Small intestine (tissue), 7 donors: Measurements from ENCODE around the gene EYA3. TPM values are rescaled to one million over a fixed set of nuclear protein-coding genes. Genes with fewer than 3 reads are reported as not detected.
A peak's percentile ranks its signal among the peaks of the same experiment; 100 is the strongest.

ENCODE experiments used
- DNase-seq, 2 donors: peaks; one replicate each; pipeline versions ENCODE4 v3.0.0 to v3.0.0-alpha.2; 2013
- FAIRE-seq: peaks from 2 replicates; lab custom pipeline; 2012; peaks lifted over from hg19 to GRCh38; lab: Jason Lieb, UNC
- H3K27ac ChIP-seq, 3 donors: one replicate each; pipeline ENCODE4 v1.5.1; 2013; ENCODE audit warnings: low read length in 2 of 3, mild to moderate bottlenecking in 2 of 3, control low read depth in 1 of 3, inconsistent platforms in 1 of 3, low read depth in 1 of 3, moderate library complexity in 1 of 3
- H3K27me3 ChIP-seq, 3 donors: one replicate each; pipeline ENCODE4 v1.6.1; 2013; ENCODE audit warnings: low read length in 3 of 3, inconsistent platforms in 1 of 3; ENCODE audit not compliant: control insufficient read depth in 3 of 3, insufficient read depth in 3 of 3
- H3K36me3 ChIP-seq, 3 donors: one replicate each; pipeline ENCODE4 v1.6.1; 2013; ENCODE audit warnings: low read length in 3 of 3, inconsistent platforms in 1 of 3, low read depth in 1 of 3, mild to moderate bottlenecking in 1 of 3, moderate library complexity in 1 of 3; ENCODE audit not compliant: control insufficient read depth in 3 of 3, insufficient read depth in 2 of 3
- H3K4me1 ChIP-seq, 3 donors: one replicate each; pipeline ENCODE4 v1.6.1; 2013; ENCODE audit warnings: low read length in 2 of 3, inconsistent platforms in 1 of 3, low read depth in 1 of 3, mild to moderate bottlenecking in 1 of 3, moderate library complexity in 1 of 3; ENCODE audit not compliant: control insufficient read depth in 3 of 3, insufficient read depth in 2 of 3
- H3K4me3 ChIP-seq, 3 donors: one replicate each; pipeline ENCODE4 v1.5.1; 2013; ENCODE audit warnings: low read length in 3 of 3, control low read depth in 1 of 3, inconsistent platforms in 1 of 3, low read depth in 1 of 3, mild to moderate bottlenecking in 1 of 3, moderate library complexity in 1 of 3
- H3K9me3 ChIP-seq, 2 donors: one replicate each; pipeline ENCODE4 v1.6.1; 2013; ENCODE audit warnings: low read depth in 1 of 2, low read length in 1 of 2; ENCODE audit not compliant: control insufficient read depth in 2 of 2, insufficient read depth in 1 of 2
- WGBS, 3 donors: extraction: QIAGEN DNeasy Blood & Tissue Kit; methylation state at CpG; one replicate each; pipeline ENCODE4 v1.1.7; 2013; 5-methylcytosine and 5-hydroxymethylcytosine counted together
- polyA plus RNA-seq, 4 donors: library from polyadenylated mRNA; stranded (reverse) in 3 of 4; unstranded in 1 of 4; fragments of 200-250 nt in 3 of 4; fragments of 120-200 nt in 1 of 4; gene quantifications; one replicate each; pipeline versions ENCODE4 v1.2.1 to v1.2.3, GENCODE V29; 2013
- donor health status: healthy with polysubstance abuse.
- donor health status: control.
- donor health status: control.
- donor health status: Bipolar disorder and iron deficiency.
- donor health status: healthy.

The EYA3 gene
- polyA plus RNA-seq, 4 donors: 3.2 to 17.4 (median 6.4) TPM

DNA sequence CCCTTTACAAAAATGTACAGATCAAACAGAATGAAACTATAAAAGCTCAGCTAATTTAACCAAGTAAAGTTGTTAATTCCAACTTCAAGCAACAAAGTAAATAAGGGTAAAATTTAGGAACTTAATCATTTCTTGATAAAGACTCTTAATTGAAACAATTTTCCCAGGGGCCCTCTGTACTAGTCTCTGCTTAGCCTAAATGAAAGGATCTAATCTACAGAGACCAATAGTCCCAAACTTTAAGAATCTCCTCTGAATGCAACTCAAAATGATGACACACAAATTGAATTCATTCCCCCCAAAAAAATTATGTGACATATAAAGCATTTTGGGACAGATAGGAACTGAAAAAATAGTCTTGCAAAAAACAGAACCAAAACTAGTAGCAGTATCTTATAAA, 16.6 kb downstream of the EYA3 start:
- H3K9me3 ChIP-seq: no peaks in the 10 kb centered on the region
- H3K4me1 ChIP-seq: peaks cover 0 to 9% (median 2%) of the 10 kb centered on the region in 3 donors
- no peaks in the 10 kb centered on the region for H3K27me3 ChIP-seq
- no peak overlapping the region for H3K4me3 ChIP-seq
- H3K36me3 ChIP-seq: peaks cover 0 to 7% (median 0%) of the 10 kb centered on the region in 3 donors
- FAIRE-seq: no peak
- no peak for DNase-seq
- H3K27ac ChIP-seq: no peak overlapping the region

DNA sequence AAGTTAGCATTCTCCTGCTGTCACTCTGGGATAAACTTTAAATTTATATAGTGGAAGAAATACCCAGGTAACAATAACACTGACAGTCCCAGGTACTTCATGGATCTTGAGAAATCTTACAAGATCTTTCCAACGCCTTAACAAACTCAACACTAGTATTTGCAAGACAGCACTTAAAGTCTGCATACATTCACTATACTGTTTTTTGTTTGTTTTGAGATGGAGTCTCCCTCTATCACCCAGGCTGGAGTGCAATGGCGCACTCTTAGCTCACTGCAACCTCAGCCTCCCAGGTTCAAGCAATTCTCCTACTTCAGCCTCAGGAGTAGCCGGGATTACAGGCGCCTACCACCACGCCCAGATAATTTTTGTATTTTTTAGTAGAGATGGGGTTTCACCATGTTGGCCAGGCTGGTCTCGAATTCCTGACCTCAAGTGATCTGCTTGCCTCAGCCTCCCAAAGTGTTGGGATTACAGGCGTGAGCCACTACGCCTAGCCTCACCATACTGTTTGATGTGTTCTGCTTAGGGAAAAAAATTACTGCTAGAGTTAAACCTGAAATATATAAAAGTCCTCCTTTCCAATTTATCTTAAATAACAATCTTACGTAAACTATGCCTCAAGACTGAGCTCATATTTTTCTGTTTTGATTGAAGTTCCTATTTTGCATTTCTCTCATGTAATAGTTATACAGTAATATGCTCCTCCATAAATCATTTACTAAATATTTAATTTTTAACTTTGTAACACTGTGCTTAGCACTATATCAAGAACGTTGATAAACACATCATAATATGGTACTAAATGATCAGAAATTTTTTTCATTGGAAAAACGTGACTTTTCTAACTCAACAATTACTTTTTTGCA, 17.5 kb downstream of the EYA3 start:
- no peaks in the 10 kb centered on the region for H3K9me3 ChIP-seq
- H3K4me1 ChIP-seq: peaks cover 0 to 9% (median 2%) of the 10 kb centered on the region in 3 donors
- H3K4me3 ChIP-seq: no peak overlapping the region
- H3K36me3 ChIP-seq: peaks cover 0 to 4% (median 0%) of the 10 kb centered on the region in 3 donors
- peak; percentile 79 for FAIRE-seq
- H3K27ac ChIP-seq: no peak overlapping the region
- 75 to 83% (median 78%) methylated on average over 11 of the region's 11 CpGs for WGBS, 3 donors
- no peak for DNase-seq
- no peaks in the 10 kb centered on the region for H3K27me3 ChIP-seq

DNA sequence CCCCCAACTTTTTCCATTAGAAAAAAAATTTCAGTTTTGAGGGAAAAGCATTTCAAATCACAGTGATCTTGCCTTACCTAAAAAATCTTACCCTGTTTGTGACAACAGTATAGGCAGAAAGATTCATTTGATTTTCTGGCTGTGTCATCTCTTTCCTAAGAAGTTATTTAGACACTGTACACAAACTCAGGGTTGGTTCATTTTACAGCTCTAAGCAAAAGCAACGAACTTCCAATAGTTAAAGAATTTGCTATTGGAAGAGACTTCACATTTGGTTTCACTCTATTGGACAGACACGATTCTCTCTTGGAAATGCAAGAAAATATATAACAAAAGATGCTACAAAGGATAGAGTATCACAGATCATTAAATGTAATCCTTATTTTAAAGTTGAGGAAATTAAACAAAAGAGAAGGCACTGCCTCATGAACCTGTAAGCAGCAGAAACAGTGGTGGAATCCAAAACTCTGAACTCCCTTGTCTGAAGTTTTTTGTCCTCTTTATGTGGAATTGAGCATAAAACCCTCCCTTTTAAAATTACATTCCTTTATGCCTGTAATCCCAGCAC, 20.8 kb downstream of the EYA3 start:
- FAIRE-seq: no peak
- 44 to 48% (median 46%) methylated on average over 2 of the region's 2 CpGs for WGBS, 3 donors

DNA sequence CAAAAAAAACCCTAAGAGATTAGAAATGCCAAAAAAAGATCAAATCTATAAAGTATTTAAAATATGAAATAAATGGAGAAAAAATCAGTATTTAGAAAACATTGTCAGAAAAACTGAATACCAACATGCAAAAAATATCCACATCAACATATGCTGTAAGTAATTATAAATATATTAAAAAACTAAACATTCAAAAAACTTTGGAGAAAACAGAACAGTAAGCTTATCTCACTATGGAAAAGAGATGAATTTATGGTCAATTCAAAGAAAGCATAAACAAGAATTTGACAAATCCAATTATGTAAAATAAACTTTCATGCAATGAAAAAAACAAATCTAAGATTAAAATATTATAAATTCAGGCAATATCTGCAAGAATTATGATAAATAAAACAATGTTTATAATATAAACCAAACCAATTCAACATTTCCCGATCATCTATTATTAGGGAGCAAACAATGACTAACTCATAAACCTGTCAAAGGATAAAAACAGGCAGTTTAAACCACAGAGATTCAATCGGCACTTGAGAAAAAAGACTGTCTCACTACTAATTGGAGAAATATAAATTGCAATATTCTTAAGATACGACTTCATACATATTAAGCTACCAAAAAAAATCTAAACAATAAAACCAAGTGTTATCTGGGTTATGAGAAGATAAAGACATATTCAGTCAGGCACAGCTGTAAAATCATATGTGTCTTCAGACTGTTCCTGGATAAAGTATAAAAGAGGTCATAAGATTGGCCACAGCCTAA, 21.8 kb downstream of the EYA3 start:
- Histone ChIP-seq H3K27me3 (no peaks in the 10 kb centered on the region), H3K27ac (no peak overlapping the region), H3K9me3 (no peaks in the 10 kb centered on the region), H3K4me3 (no peak overlapping the region), H3K4me1 (peaks cover 0 to 3% (median 0%) of the 10 kb centered on the region in 3 donors), H3K36me3 (peaks cover 0 to 10% (median 0%) of the 10 kb centered on the region in 3 donors)
- FAIRE-seq (peak; percentile 76), DNase-seq (no peak)
- 17 to 38% (median 24%) methylated on average over 3 of the region's 3 CpGs for WGBS, 3 donors

More for the DNA sequence above, 20.8 kb downstream of the EYA3 start:
- no peaks in the 10 kb centered on the region for H3K9me3 ChIP-seq
- H3K4me1 ChIP-seq: peaks cover 0 to 3% (median 0%) of the 10 kb centered on the region in 3 donors
- no peak overlapping the region for H3K4me3 ChIP-seq
- no peak for DNase-seq
- H3K36me3 ChIP-seq: peaks cover 0 to 10% (median 0%) of the 10 kb centered on the region in 3 donors
- H3K27me3 ChIP-seq: no peaks in the 10 kb centered on the region
- H3K27ac ChIP-seq: no peak overlapping the region

DNA sequence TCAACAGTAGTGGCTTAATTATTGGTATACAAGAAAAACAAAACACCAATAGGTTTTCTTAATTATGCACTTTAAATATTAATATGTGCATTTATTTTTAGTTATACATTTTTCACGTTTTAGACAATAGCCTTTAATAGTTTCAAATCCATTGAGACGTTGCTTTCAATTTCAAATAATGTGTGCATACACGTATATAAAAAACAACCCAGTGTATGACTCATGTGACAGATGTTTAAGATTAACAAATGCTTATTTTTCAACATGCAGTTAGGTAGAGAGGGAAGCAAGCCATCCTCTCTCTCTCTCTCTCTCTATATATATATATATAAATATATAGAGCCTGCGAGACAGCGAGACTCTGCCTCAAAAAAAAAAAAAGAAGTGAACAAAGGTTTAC, 24.3 kb downstream of the EYA3 start:
- FAIRE-seq (peak; percentile 68), DNase-seq (peak in 1 of 2 donors; percentile 38)
- no peak overlapping the region for H3K4me3 ChIP-seq
- no peaks in the 10 kb centered on the region for H3K9me3 ChIP-seq
- H3K4me1 ChIP-seq: peaks cover 0 to 3% (median 2%) of the 10 kb centered on the region in 3 donors
- WGBS, 3 donors: 29 to 44% (median 37%) methylated on average over 5 of the region's 5 CpGs
- H3K27me3 ChIP-seq: no peaks in the 10 kb centered on the region
- H3K27ac ChIP-seq: no peak overlapping the region
- H3K36me3 ChIP-seq: peaks cover 0 to 10% (median 0%) of the 10 kb centered on the region in 3 donors

DNA sequence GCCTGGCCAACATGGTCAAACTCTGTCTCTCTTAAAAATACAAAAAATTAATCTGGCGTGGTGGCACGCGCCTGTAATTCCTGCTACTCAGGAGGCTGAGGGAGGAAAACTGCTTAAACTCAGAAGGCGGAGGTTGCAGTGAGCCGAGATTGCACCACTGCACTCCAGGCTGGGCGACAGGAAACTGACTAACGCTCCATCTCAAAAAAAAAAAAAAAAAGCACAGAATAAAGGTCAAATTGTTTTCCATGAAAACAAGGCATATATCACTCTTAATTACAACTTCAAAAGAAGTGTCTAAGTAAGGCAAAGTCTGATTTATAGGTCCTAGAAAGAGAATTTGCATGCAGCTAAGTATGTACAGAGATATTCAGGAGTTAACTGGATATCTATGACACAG, 25.6 kb downstream of the EYA3 start:
- 53 to 71% (median 61%) methylated on average over 7 of the region's 7 CpGs for WGBS, 3 donors
- Histone ChIP-seq H3K36me3 (peaks cover 0 to 10% (median 0%) of the 10 kb centered on the region in 3 donors), H3K4me3 (no peak overlapping the region), H3K27me3 (no peaks in the 10 kb centered on the region), H3K27ac (peak overlapping the region in 2 of 3 donors; percentile 31 to 41), H3K4me1 (peaks cover 0 to 8% (median 2%) of the 10 kb centered on the region in 3 donors), H3K9me3 (no peaks in the 10 kb centered on the region)
- no peak for FAIRE-seq
- peak in 1 of 2 donors; percentile 41 for DNase-seq

DNA sequence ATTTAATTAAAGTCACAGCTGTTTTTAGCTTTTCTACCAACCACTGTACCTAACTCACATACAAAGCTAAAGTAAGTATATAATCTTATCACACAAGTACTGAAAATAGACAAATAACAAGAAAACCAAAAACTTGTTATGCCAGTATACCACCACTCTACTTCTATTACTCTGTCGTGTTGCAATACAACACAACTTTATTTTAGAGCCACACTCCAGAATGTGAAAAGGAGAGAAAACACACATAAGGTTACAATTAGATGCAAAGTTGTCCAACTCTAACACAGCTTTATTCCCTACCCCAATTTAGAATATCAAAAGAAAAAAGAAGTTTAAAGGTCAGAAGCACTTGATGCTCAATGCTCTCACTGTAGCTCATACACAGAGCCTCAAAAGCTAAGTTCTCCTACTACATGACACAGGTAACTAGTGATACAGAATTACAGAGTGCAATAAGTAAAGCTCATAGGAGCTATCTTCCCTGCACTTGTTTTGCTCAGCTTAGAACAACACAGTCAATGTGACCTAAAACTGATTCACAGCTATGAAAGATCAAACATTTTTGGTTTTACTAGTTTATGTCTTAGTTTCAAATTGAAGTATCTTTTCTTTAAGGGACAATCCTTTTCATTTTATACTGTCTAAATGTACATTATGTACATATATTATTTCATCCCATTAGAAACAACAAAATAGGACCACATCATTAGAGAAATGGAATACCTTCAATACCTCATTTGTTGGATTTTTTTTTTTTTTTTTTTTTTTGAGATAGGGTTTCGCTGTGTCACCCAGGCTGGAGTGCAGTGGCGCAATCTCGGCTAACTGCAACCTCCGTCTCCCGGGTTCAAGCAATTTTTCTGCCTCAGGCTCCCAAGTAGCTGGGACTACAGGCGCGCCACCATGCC, 29.2 kb downstream of the EYA3 start:
- peaks cover 0 to 6% (median 0%) of the 10 kb centered on the region in 3 donors for H3K36me3 ChIP-seq
- H3K27ac ChIP-seq: no peak overlapping the region
- H3K4me3 ChIP-seq: no peak overlapping the region
- WGBS, 3 donors: 86 to 92% (median 87%) methylated on average over 8 of the region's 8 CpGs
- DNase-seq: no peak
- H3K4me1 ChIP-seq: peaks cover 0 to 10% (median 5%) of the 10 kb centered on the region in 3 donors
- no peaks in the 10 kb centered on the region for H3K9me3 ChIP-seq
- H3K27me3 ChIP-seq: no peaks in the 10 kb centered on the region
- FAIRE-seq: peak; percentile 41
